T-helper 2 cell treated with Interferon-gamma antibody and Interleukin-4, amounts not matched to agents 100 ng/mL and 5 ng/mL, for 36 hours (primary cell): ENCODE results near the gene STUM. TPM values are rescaled to one million over a fixed set of nuclear protein-coding genes. Genes with fewer than 3 reads are reported as not detected.

ENCODE experiments used
- intact Hi-C: fragments of 100-400 bp; cut with micrococcal nuclease; formaldehyde crosslinking; loops from one replicate; pipeline ENCODE4 v1.15.1; 2023
- total RNA-seq: library from RNA; stranded (reverse); gene quantifications from 2 replicates; pipeline ENCODE4 v1.2.3, GENCODE V29; 2022

Gene STUM
- total RNA-seq, 1 donor from 2014 or later: not detected

GRCh38 chr1:226649244-226649643 is 100.7 kb downstream of the STUM start:
- intact Hi-C loops: loop anchor here (2.0 kb wide), 1 partner anchor 14 kb away; no protein-coding TSS in a partner anchor

DNA sequence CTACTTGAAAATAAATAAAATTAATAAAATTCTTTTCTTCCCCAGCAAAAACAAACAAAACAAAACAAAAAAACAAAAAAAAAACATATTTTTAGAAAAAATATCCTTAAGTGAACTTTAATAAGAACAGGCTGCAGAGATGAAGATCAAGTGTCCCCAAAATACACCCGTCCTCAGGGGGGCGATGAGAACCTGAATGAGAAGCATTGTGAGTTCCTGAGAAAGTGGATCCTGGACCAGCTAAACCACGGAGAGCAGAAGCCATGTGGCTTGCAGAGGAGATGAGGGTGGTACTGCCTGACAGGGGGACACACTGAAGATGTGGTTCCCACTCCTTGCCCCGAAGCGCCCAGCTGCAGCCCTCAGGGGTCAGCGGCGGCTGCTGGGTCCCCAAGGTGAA is 101.2 kb downstream of the STUM start:
- intact Hi-C loops: loop anchor here (2.0 to 5.0 kb wide), 2 partner anchors 13 to 43 kb away; no protein-coding TSS in a partner anchor

DNA sequence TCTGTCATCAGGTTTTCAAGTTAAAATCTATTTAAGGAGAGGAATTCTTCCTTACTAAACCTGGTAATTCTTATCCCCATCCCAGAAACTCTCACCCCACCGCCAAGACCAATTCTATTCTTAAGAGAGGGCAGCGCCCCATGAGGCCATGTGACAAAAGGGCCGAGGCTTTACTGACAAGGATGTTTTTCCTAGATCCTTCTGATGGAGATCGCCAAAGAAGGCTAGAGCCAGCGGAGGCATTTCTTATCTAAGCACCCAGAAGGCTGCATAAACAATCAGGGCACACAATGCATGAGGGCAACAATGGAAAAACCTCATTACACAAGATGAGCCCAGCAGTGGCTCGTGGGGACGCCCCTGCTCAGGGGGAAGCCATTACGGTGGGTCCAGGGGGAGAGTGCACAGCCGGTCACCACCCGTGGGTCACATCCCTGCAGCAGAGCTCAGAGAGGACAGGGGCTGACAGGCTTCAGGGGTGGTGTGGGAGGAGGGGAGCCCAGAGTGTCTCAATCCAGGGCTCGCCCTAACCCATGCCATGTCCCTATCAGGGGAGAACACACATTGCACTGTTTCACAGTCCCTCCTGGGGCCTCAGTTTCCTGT is 101.8 kb downstream of the STUM start:
- intact Hi-C loops: loop anchor here (5.0 kb wide), 1 partner anchor 42 kb away; no protein-coding TSS in a partner anchor

DNA sequence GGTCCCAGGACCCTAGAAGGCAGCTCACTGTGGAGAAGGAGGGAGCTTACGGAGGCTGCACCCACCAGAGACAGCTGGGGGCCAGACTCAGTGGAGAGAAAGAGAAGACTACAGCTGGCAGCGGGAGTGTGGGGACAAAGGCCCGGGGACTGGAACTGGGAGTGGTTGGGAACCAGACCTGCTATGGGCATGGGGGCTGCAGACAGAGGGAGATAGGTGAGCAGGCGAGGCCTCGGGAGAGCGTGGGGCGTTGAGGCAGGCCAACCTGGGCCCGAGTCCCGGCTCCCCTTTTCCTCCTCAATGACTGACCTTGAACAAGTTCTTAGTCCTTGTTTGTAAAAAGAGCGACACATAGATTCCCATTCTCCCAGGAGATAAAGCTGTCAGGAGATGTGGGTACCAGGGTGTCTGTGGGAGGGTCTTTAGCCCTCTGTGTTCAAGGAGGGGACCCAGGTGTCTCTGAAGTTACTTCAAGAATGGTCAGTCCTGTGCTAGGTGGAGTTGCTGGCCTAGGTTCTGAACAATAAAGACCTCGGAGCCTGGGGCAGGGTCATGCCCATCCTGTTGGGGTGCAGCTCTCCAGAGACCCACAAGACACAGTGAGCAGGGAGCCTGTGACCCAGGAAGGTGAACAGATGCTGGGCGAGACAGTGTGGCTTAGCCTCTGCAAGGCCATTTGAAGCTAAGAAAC is 102.6 kb downstream of the STUM start:
- intact Hi-C loops: loop anchor here (5.0 kb wide), 1 partner anchor 41 kb away; no protein-coding TSS in a partner anchor

- intact Hi-C loops: loop anchor here (5.0 kb wide), 1 partner anchor 41 kb away; no protein-coding TSS in a partner anchor
These were observed 103.2 kb downstream of the STUM start for GRCh38 chr1:226651732-226652105.

- intact Hi-C loops: loop anchor here (1.0 to 5.0 kb wide), 3 partner anchors 7 to 40 kb away; no protein-coding TSS in a partner anchor
These were observed 104.0 kb downstream of the STUM start for GRCh38 chr1:226652613-226653012.

GRCh38 chr1:226653311-226653921 is 104.9 kb downstream of the STUM start:
- intact Hi-C loops: loop anchor here (1.0 to 5.0 kb wide), 3 partner anchors 8 to 39 kb away; no protein-coding TSS in a partner anchor

- intact Hi-C loops: loop anchor here (5.0 kb wide), 1 partner anchor 38 kb away; no protein-coding TSS in a partner anchor
These were observed 105.6 kb downstream of the STUM start for GRCh38 chr1:226654046-226654667.

- intact Hi-C loops: loop anchor here (1.0 to 5.0 kb wide), 2 partner anchors 9 to 38 kb away; no protein-coding TSS in a partner anchor
These were observed 106.1 kb downstream of the STUM start for GRCh38 chr1:226654668-226655055.

GRCh38 chr1:226655251-226656163 is 106.9 kb downstream of the STUM start:
- intact Hi-C loops: loop anchor here (1.0 kb wide), 1 partner anchor 8 kb away; no protein-coding TSS in a partner anchor

DNA sequence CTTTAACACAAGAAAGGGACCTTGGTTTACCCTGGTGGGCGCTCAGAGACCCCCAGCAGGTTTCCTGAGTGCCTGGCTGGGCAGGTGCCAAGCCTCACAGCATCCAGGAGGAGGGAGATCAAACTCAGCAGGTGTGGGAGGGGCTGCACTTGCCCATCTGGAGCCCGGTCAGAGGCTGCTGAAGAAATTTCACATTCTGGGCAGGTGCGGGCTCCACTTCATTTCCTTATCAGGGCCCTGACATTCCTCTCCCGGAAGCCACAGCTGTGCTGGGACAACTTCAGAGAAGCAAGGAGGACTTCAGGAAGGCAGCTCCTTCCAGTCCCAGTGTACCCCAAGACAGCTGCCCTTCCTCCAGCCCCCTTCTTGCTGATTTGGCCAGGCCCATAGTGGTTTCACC is 107.6 kb downstream of the STUM start:
- intact Hi-C loops: no loop called here

- intact Hi-C loops: no loop called here
These were observed 108.2 kb downstream of the STUM start for GRCh38 chr1:226656601-226657277.

DNA sequence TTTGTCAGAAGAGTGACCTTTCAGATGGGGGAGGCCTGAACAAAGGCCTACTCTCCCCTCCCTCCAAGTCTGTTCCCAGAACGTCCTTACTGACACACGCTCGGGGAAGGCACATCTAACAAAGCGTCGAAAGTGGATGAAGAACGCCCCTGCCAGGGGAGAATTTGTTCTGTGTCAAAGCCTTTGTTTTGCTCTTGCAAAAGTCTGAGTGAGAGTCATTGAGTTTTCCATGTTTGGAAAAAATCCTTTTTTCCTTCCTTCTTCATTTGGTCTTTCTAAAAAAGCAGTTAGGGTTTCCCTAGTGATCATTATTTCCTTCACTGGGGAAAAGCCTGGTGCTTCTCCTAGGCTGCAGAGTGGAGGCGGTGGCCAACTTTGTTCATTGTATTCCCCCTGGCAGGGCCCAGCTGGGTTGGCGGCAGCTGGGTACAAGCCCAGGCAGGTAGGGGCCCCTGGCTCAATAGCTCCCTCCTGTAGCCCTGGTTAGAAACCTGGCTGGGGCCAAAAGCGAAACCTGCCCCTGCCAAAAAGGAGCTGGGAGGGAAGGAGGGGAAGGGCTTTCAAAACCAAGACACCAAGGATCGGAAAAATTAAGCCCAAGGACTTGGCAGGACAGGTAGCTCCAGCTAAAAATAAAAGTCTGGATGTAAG is 109.5 kb downstream of the STUM start:
- intact Hi-C loops: no loop called here

DNA sequence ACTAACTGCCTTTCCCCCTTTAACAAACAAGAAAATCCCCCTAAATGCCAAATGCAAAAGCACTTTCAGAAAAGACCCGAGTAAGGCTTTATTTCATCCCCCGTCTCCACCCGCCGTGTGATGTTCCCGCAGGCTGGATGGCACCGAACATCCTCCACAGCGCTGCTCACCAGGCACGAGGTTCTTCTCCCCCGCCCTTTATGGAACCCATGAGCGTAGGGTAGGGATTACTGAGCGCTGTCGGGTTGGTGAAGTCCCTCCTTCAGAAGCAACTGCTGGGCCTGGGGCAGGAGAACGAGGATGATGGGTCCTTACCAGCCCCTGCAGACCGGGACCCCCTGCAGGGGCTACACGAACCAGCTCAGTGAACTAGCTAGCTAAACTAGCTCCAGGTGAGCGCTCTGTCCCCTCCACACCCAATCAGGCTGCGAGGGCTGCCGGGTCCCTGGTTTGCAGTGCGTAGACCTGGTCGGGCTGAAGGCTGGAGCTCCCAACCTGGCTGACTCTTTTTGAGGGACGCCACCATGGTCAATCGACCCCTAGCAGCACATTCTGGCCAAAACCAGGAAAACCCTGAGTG is 110.1 kb downstream of the STUM start:
- intact Hi-C loops: no loop called here

Other genes starting within 250 kb of the STUM start
- 11.1 and 12.2 TPM in 2 replicates for gene LIN9, start 239.6 kb upstream of the STUM start, total RNA-seq
- 184 and 189 TPM in 2 replicates for gene PARP1, start 140.7 kb upstream of the STUM start, total RNA-seq
- 36.2 and 37.1 TPM in 2 replicates for gene ITPKB, start 190.5 kb downstream of the STUM start, total RNA-seq